Hematopoietic multipotent progenitor cell treated with erythropoietin and hydrocortisone succinate and interleukin-3 and kit ligand, for 15 days (in vitro differentiated cells): ENCODE measurements around the gene HAUS3.
"Not testable (repeated sequence)": the region's sequence is repeated elsewhere in the genome, so short reads cannot be mapped to it uniquely, and the experiment has no call there.

Experiments
- DNase-seq: peaks from one replicate; pipeline ENCODE4 v3.0.0-alpha.2; 2015; ENCODE audit warnings: low spot score

The HAUS3 gene

GRCh38 chr4:2275546-2276251 is 33.8 kb upstream of the HAUS3 start:
- DNase-seq: no peak

- DNase-seq: not testable (repeated sequence)
Observed at GRCh38 chr4:2275044-2275397, 33.1 kb upstream of the HAUS3 start.

- DNase-seq: no peak
Observed at GRCh38 chr4:2274320-2275043, 32.6 kb upstream of the HAUS3 start.

- DNase-seq: no peak
Observed at GRCh38 chr4:2273657-2274319, 31.9 kb upstream of the HAUS3 start.

- no peak for DNase-seq
Observed at GRCh38 chr4:2273221-2273620, 31.3 kb upstream of the HAUS3 start.

GRCh38 chr4:2272828-2273120 is 30.9 kb upstream of the HAUS3 start:
- DNase-seq: no peak

GRCh38 chr4:2272026-2272827 is 30.3 kb upstream of the HAUS3 start:
- DNase-seq: no peak

GRCh38 chr4:2271279-2272025 is 29.5 kb upstream of the HAUS3 start:
- no peak for DNase-seq

GRCh38 chr4:2270341-2271165 is 28.6 kb upstream of the HAUS3 start:
- no peak for DNase-seq

GRCh38 chr4:2269618-2270163 is 27.8 kb upstream of the HAUS3 start:
- no peak for DNase-seq

- DNase-seq: no peak
Observed at GRCh38 chr4:2269206-2269531, 27.2 kb upstream of the HAUS3 start.

- DNase-seq: no peak
Observed at GRCh38 chr4:2268357-2269205, 26.7 kb upstream of the HAUS3 start.

GRCh38 chr4:2267841-2268240 is 25.9 kb upstream of the HAUS3 start:
- no peak for DNase-seq

GRCh38 chr4:2267320-2267811 is 25.4 kb upstream of the HAUS3 start:
- DNase-seq: peak; percentile 49

GRCh38 chr4:2266821-2267220 is 24.9 kb upstream of the HAUS3 start:
- DNase-seq: no peak

- no peak for DNase-seq
Observed at GRCh38 chr4:2266181-2266580, 24.3 kb upstream of the HAUS3 start.

GRCh38 chr4:2265113-2266110 is 23.5 kb upstream of the HAUS3 start:
- no peak for DNase-seq

GRCh38 chr4:2264481-2265041 is 22.6 kb upstream of the HAUS3 start:
- no peak for DNase-seq
